Activated CD8-positive, alpha-beta T cell treated with anti-CD3 and anti-CD28 coated beads for 36 hours (primary cell): ENCODE data around the gene SELP. TPM values are rescaled to one million over a fixed set of nuclear protein-coding genes. Genes with fewer than 3 reads are reported as not detected.
"Not testable (repeated sequence)": the region's sequence is repeated elsewhere in the genome, so short reads cannot be mapped to it uniquely, and the experiment has no call there.

Experiments
- ATAC-seq: fragments of 200-7000 bp; cut with Tn5 transposase; one replicate; pipeline ENCODE4 v1.10.0; 2021; ENCODE audit warnings: mild to moderate bottlenecking, moderate library complexity
- CTCF ChIA-PET: fragments of 350-600 bp; sonication (Branson Sonifier 250); formaldehyde crosslinking; loops from one replicate; lab custom pipeline; 2021; ENCODE audit warnings: antibody characterized with exemption; lab: Charles Lee
- POLR2A ChIA-PET: fragments of 350-600 bp; sonication (Branson Sonifier 250); formaldehyde crosslinking; loops from one replicate; lab custom pipeline; 2021; ENCODE audit warnings: antibody characterized with exemption; lab: Charles Lee
- DNase-seq: peaks from one replicate; pipeline ENCODE4 v3.0.0-alpha.2; 2020
- H3K27ac Mint-ChIP-seq: one replicate; pipeline ENCODE4 v1.8.0; 2021; ENCODE audit warnings: mild to moderate bottlenecking, mixed read lengths
- H3K27me3 Mint-ChIP-seq: one replicate; pipeline ENCODE4 v1.8.0; 2021; ENCODE audit warnings: mixed read lengths
- H3K36me3 Mint-ChIP-seq: one replicate; pipeline ENCODE4 v1.8.0; 2021; ENCODE audit warnings: low read depth, mixed read lengths
- H3K4me1 Mint-ChIP-seq: one replicate; pipeline ENCODE4 v1.8.0; 2021; ENCODE audit warnings: low read depth, mixed read lengths
- H3K4me3 Mint-ChIP-seq: one replicate; pipeline ENCODE4 v1.8.0; 2021; ENCODE audit warnings: mild to moderate bottlenecking, moderate library complexity, mixed read lengths
- H3K9me3 Mint-ChIP-seq: one replicate; pipeline ENCODE4 v1.8.0; 2021; ENCODE audit warnings: mixed read lengths
- CTCF ChIP-seq: fragments of 200-600 bp; IDR thresholded peaks from one replicate; pipeline ENCODE4 v1.8.0; 2022; ENCODE audit warnings: antibody characterized with exemption, mild to moderate bottlenecking
- intact Hi-C: fragments of 100-400 bp; cut with micrococcal nuclease; formaldehyde crosslinking; loops from one replicate; pipeline ENCODE4 v1.10.0; 2022
- total RNA-seq, 2 experiments: library from RNA; stranded (reverse); gene quantifications; one replicate each; pipeline ENCODE4 v1.2.3, GENCODE V29; 2021

The SELP gene
- under 1 TPM; 0.50 to 0.81 TPM for total RNA-seq

- Mint-ChIP-seq H3K27me3 (no peaks in the 10 kb centered on the region), H3K9me3 (peaks cover 15% of the 10 kb centered on the region), H3K36me3 (peaks cover 19% of the 10 kb centered on the region), H3K4me1 (peaks cover 47% of the 10 kb centered on the region), H3K4me3 (no peak within 1 kb of the TSS), H3K27ac (no peak within 1 kb of the TSS)
- ChIA-PET POLR2A (interaction anchor here (0.9 to 1.4 kb wide), 2 partner anchors 12 to 1122 kb away, joined by 3 to 4 read pairs; no protein-coding TSS in a partner anchor), CTCF (interaction anchor here (1.3 kb wide), 1 partner anchor 28 kb away, joined by 5 read pairs; no protein-coding TSS in a partner anchor)
- TF ChIP-seq CTCF, result no peak
- DNase-seq (no peak), ATAC-seq (no peak)
- intact Hi-C loops, result no loop called here
These were observed at the start of gene SELP for GRCh38 chr1:169630006-169630405. Gene SELP (minus strand): TSS chr1:169630124. CDS start chr1:169630074, 50 bp downstream.

GRCh38 chr1:169679692-169680091, 49.8 kb upstream of the SELP start:
- CTCF ChIA-PET, result interaction anchor here (1.2 to 5.3 kb wide), 5 partner anchors 11 to 78 kb away, joined by 3 to 24 read pairs (median 8); no protein-coding TSS in a partner anchor
- intact Hi-C loops, result loop anchor here (2.0 kb wide), 1 partner anchor 15 kb away; no protein-coding TSS in a partner anchor
- TF ChIP-seq CTCF, result no peak
- no peaks in the 10 kb centered on the region for H3K9me3 Mint-ChIP-seq
- H3K36me3 Mint-ChIP-seq, result no peaks in the 10 kb centered on the region
- peaks cover 60% of the 10 kb centered on the region for H3K4me1 Mint-ChIP-seq
- ATAC-seq, result no peak
- no peak for DNase-seq
- H3K27ac Mint-ChIP-seq, result peak overlapping the region; percentile 92
- no peak overlapping the region for H3K4me3 Mint-ChIP-seq
- POLR2A ChIA-PET, result interaction anchor here (1.3 to 3.1 kb wide), 2 partner anchors 9 to 10 kb away, joined by 4 to 12 read pairs; no protein-coding TSS in a partner anchor
- H3K27me3 Mint-ChIP-seq, result no peaks in the 10 kb centered on the region

- H3K36me3 Mint-ChIP-seq, result peaks cover 6% of the 10 kb centered on the region
- H3K27me3 Mint-ChIP-seq, result no peaks in the 10 kb centered on the region
- CTCF ChIA-PET, result interaction anchor here (1.1 to 5.3 kb wide), 6 partner anchors 16 to 90 kb away, joined by 3 to 21 read pairs (median 5); partner anchors contain the start of gene F5
- ATAC-seq (no peak), DNase-seq (no peak)
- POLR2A ChIA-PET, result interaction anchor here (1.2 kb wide), 2 partner anchors 13 to 34 kb away, joined by 3 to 4 read pairs; no protein-coding TSS in a partner anchor
- intact Hi-C loops, result no loop called here
- peak overlapping the region; percentile 69 for H3K27ac Mint-ChIP-seq
- H3K4me3 Mint-ChIP-seq, result no peak overlapping the region
- H3K4me1 Mint-ChIP-seq, result peaks cover 47% of the 10 kb centered on the region
- H3K9me3 Mint-ChIP-seq, result peaks cover 13% of the 10 kb centered on the region
- no peak for TF ChIP-seq CTCF
These were observed 46.1 kb upstream of the SELP start for GRCh38 chr1:169676001-169676400.

DNA sequence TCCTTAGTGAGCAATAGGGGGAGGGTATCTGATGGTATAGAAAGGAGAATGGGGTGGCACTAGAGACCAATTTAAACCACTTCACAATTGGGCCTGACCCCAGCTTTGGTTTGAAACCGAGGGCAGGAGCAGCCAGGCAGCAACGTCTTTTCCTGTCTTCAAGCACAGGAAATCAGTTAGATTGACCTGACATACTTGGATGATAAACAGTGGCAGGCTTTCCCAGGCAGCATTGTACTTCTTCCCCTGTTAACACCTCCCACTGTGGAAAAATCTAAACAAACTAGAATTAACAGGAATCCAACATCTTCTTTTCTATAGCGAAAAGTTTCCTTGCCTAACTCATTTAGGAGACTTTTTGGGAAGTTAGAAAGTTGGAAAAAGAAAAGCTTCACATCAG, 40.9 kb upstream of the SELP start:
- no peak overlapping the region for H3K4me3 Mint-ChIP-seq
- peaks cover 44% of the 10 kb centered on the region for H3K36me3 Mint-ChIP-seq
- intact Hi-C loops, result no loop called here
- TF ChIP-seq CTCF, result no peak
- peak overlapping the region; percentile 77 for H3K27ac Mint-ChIP-seq
- peaks cover 46% of the 10 kb centered on the region for H3K4me1 Mint-ChIP-seq
- no peak for ATAC-seq
- ChIA-PET POLR2A (interaction anchor here (1.4 kb wide), 1 partner anchor 8 kb away, joined by 4 read pairs; no protein-coding TSS in a partner anchor), CTCF (interaction anchor here (1.4 kb wide), 1 partner anchor 69 kb away, joined by 5 read pairs; no protein-coding TSS in a partner anchor)
- H3K27me3 Mint-ChIP-seq, result no peaks in the 10 kb centered on the region
- peaks cover 24% of the 10 kb centered on the region for H3K9me3 Mint-ChIP-seq
- no peak for DNase-seq

- H3K27ac Mint-ChIP-seq, result peak overlapping the region; percentile 9
- H3K4me3 Mint-ChIP-seq, DNase-seq, ATAC-seq, H3K27me3 Mint-ChIP-seq, intact Hi-C loops: not testable (repeated sequence)
- POLR2A ChIA-PET, result interaction anchor here (1.4 kb wide), 1 partner anchor 9 kb away, joined by 4 read pairs; no protein-coding TSS in a partner anchor
- H3K4me1 Mint-ChIP-seq, result peaks cover 42% of the 10 kb centered on the region
- peaks cover 45% of the 10 kb centered on the region for H3K36me3 Mint-ChIP-seq
- CTCF ChIA-PET, result interaction anchor here (1.4 kb wide), 1 partner anchor 69 kb away, joined by 5 read pairs; no protein-coding TSS in a partner anchor
- peaks cover 25% of the 10 kb centered on the region for H3K9me3 Mint-ChIP-seq
These were observed 40.3 kb upstream of the SELP start for GRCh38 chr1:169670244-169670643.

DNA sequence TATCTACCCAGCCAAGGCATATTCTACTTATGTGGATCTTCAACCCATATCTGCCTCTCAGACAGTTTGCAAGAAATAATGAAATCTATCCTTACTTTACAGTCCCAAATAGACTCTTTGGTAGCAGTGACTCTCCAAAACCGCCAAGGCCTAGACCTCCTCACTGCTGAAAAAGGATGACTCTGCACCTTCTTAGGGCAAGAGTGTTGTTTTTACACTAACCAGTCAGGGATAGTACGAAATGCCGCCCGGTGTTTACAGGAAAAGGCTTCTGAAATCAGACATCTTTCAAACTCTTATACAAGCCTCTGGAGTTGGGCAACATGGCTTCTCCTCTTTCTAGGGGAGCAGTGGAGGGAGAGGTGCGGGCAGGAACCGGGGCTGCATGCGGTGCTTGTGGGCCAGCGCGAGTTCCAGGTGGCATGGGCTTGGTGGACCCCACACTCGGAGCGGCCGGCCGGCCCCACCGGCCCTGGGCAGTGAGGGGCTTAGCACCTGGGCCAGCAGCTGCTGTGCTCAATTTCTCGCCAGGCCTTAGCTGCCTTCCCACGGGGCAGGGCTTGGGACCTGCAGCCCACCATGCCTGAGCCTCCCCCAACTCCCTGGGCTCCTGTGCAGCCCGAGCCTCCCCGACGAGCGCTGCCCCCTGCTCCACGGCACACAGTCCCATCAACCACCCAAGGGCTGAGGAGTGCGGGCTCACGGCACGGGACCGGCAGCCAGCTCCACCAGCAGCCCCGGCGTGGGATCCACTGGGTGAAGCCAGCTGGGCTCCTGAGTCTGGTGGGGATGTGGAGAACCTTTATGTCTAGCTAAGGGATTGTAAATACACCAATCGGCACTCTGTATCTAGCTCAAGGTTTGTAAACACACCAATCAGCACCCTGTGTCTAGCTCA, 38.0 kb upstream of the SELP start:
- DNase-seq, result not testable (repeated sequence)
- peak overlapping the region; percentile 96 for H3K27ac Mint-ChIP-seq
- peak overlapping the region; percentile 69 for H3K4me3 Mint-ChIP-seq

DNA sequence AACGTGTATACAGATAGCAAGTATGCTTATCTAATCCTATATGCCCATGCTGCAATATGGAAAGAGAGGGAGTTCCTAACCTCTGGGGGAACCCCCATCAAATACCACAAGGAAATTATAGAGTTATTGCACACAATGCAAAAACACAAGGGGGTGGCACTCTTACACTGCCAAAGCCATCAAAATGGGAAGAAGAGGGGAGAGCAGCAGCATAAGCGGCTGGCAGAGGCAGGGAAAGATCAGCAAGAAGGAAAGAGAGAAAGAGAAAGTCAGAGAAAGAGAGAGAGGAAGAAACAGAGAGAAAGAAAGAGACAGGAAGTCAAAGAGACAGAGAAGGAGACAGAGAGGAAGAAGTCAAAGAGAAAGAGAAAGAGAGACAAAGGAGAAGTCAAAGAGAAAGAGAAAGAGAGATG, 37.3 kb upstream of the SELP start:
- Mint-ChIP-seq H3K27ac (peak overlapping the region; percentile 96), H3K4me1 (peaks cover 63% of the 10 kb centered on the region), H3K36me3 (peaks cover 45% of the 10 kb centered on the region), H3K9me3 (peaks cover 21% of the 10 kb centered on the region), H3K4me3 (peak overlapping the region; percentile 69)
- H3K27me3 Mint-ChIP-seq, DNase-seq, intact Hi-C loops, POLR2A ChIA-PET, CTCF ChIA-PET: not testable (repeated sequence)
- peak; percentile 97 for ATAC-seq

More for the DNA sequence above, 38.0 kb upstream of the SELP start:
- H3K27me3 Mint-ChIP-seq, POLR2A ChIA-PET, intact Hi-C loops: not testable (repeated sequence)
- Mint-ChIP-seq H3K9me3 (peaks cover 26% of the 10 kb centered on the region), H3K4me1 (peaks cover 60% of the 10 kb centered on the region), H3K36me3 (peaks cover 47% of the 10 kb centered on the region)
- CTCF ChIA-PET, result interaction anchor here (1.0 to 1.3 kb wide), 3 partner anchors 8 to 67 kb away, joined by 3 to 6 read pairs (median 3); no protein-coding TSS in a partner anchor
- peak; percentile 32 for ATAC-seq
